SK-N-DZ (cell line): Measurements from ENCODE around the gene LMAN2L.

Source experiments
- DNase-seq: peaks from one replicate; pipeline ENCODE4 v3.0.0-alpha.2; 2015; ENCODE audit warnings: low spot score

Gene LMAN2L

GRCh38 chr2:96703021-96703751, 36.7 kb downstream of the LMAN2L start:
- DNase-seq = no peak

GRCh38 chr2:96702098-96702785, 37.6 kb downstream of the LMAN2L start:
- no peak for DNase-seq

DNA sequence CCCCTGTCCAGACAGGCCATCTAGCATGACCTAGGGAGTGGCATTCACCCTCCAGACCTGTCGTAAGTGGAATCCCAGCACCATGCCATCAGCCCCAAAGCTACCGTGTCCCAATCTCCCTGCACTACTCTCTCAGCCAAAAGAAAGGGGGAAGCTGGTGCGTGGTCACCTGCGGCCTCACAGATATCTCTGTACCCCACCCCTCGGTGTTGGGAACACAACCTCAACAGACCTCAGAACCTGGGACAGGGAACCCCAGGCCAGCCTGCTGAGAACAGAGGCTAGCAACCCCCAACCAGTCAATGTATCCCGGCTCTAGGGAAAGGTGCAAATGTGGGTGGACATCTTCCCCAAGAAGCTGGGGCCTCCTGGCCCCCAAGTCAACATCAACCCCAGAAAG, 38.2 kb downstream of the LMAN2L start:
- DNase-seq = no peak

DNA sequence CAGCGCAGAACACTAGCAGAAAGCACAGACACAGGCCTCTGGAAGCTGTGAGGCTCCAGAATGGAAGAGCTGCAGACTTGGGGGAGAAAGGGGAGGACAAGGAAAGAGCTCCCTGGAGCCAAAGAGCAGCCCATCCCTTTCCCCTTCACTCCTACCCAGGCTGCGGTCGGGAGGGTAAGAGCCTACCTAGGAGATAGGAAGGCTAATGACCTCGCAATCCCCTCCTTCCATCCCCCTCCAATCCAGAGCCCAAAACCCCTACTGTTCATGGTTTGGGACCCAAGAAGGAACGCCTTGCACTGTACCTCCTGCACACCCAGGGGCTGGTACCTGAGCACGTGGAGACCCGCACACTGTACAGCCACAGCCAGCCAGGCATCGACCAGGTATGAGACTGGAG, 39.8 kb downstream of the LMAN2L start:
- no peak for DNase-seq

GRCh38 chr2:96699621-96700020, 40.2 kb downstream of the LMAN2L start:
- DNase-seq = no peak

GRCh38 chr2:96699021-96699420, 40.8 kb downstream of the LMAN2L start:
- no peak for DNase-seq

DNA sequence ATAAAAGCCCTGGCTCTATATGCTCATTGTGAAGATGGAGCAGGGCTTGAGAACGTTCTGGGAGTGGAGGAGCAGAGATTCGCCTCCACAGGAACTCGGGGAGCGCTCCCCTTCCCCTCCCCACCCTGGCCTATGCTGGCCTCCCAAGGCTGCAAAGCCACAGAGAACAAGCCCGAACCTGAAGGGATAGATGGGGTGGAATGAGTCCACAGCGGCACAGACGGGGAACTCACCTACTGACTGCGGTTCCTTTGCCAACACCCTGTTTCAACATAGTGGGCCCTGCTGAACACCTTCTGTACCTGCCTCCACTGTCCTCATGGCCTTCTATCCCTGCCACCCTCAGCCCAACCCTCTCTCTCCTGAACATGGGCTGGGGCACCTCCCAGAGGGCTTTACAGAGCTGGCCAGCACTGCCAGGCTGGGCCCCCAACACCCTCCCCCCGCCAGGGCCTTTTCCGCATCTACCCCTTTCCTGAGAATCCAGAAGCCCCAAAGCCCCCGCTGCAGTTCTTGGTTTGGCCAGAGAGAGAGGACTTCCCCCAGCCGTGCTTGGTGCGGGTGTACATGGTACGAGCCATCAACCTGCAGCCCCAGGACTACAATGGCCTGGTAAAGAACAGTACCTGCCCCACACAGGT, 41.5 kb downstream of the LMAN2L start:
- DNase-seq = no peak

- no peak for DNase-seq
Observed at GRCh38 chr2:96697476-96697875, 42.4 kb downstream of the LMAN2L start.

DNA sequence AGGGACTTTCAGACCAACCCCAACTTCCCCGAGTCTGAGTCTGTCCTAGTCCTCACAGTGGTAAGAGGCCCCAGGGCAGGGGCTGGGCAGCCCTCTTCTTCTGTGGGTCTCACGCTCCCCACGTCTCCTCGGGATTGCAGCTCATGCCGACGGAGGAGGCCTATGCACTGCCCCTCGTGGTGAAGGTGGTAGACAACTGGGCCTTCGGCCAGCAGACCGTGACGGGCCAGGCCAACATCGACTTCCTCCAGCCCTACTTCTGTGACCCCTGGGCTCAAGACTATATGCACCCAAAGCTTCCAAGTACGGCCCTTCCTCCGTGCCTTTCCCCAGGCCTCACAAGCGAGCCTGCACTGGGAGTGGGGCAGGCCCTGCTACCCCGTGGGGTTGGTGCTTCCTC, 44.3 kb downstream of the LMAN2L start:
- no peak for DNase-seq

GRCh38 chr2:96694816-96695455, 44.9 kb downstream of the LMAN2L start:
- DNase-seq = no peak

GRCh38 chr2:96694279-96694678, 45.6 kb downstream of the LMAN2L start:
- no peak for DNase-seq

- DNase-seq = no peak
Observed at GRCh38 chr2:96693286-96694200, 46.3 kb downstream of the LMAN2L start.

DNA sequence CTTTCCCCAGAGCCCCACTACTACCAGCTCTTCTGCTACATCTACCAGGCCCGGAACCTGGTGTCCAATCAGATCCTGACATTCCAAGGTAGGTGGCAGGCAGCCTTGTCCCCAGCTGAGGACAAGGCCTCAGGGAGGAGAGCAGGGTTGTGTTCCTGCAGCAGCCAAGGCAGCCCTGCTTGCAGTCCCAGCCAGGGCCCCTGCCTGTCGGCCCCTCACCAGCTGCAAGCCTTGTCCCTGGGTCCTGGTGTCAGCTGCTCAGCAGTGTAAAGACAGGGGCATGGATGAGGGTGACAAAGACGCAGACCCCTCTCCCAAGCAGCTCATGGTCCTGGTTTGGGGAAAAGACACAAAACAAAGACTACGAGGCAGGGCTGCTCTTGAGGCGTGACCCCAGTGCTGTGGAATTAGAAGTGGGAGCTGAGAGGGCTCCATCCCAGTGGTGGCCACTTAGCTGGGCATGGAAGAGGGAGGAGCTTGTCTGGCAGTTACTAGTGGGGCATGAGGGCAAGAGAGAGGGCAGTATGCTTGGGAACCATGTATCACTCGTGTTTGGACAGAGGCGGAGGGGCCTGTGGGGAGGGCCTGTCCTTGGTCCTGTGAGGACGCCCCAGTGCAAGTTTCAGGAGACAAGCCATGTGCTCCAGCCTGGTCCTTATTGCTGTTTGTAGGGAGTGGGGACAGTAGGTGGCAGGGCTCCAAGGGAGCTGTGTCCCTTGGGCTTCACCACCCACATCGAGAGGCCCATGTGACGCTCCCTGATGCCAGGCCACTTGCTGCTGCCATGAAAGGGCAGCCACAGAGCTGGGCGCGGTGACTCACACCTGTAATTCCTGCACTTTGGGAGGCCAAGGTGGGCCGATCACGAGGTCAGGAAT, 47.5 kb downstream of the LMAN2L start:
- DNase-seq = no peak

- DNase-seq = no peak
Observed at GRCh38 chr2:96691022-96691612, 48.7 kb downstream of the LMAN2L start.

GRCh38 chr2:96690306-96691021, 49.4 kb downstream of the LMAN2L start:
- DNase-seq = no peak

DNA sequence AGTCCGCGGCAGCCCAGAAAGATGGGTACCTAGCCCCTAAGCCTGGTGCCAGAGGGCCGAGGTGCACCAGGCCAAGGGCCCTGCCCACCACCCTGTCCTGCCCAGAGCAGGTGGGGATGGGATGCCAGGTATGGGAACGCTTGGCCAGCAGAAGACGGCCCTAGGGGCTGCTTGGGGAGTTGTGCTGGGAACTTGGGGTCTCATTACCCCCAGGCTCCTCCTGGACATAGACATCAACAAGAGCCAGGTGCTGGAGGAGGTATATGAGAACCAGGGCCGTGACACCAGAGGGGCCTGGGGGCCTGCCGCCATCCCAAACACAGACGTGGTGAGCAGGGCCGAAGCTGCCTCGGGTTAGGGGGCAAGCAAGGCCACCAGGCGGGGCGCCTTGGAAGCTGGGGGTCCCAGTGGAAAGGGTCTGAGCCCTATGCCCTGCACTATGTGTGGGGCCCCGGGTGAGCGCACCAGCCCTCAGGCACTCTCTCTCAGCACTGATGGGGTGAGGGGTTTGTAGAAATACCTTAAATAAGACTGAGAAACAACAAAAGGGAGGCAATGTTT, 50.4 kb downstream of the LMAN2L start:
- no peak for DNase-seq

DNA sequence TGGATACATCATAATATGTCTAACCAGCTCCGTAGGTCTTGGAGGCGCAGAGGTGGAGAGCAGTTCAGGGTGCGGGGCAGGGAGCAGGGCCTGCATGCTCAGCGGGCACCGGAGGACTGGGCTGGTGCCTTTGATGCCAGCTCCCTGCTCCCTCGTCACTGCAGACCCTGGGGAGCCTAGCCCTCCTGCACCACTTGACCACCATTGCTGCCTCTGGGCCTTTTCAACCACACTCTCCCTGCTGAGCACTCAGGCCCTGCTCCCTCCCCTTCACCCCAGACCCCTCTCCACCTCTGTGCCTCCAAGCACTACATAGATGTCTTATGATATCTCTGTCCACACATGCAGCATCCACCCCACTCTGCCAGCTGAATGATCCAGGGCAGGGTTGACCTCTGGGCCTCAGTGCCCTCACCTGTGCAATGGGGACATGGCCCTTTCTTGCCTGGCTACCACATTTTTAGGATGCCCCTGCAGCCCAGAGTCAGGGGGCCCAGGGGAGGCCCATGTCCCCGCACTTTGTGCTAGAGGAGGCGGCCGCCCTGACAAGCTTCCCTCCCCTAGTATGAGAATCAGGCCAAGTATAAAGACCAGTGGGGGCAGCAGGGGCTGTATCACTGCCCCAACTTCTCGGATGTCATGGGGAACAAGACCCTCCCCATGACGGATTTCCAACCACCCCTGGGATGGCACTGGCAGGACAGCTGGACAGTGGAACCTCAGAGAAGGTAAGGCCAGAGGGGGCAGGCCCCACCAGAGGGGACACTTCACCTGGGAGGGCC, 51.0 kb downstream of the LMAN2L start:
- no peak for DNase-seq
